Measurements from ENCODE around the gene OPN4. TPM values are rescaled to one million over a fixed set of nuclear protein-coding genes. Genes with fewer than 3 reads are reported as not detected.

Gene OPN4
- total RNA-seq, 1 donor from 2014 or later, result not detected

GRCh38 chr10:86682675-86683074 lies 28.3 kb downstream of the OPN4 start:
- Mint-ChIP-seq H3K27ac (no peak overlapping the region), H3K4me1 (ENCODE audit: low read depth) (no peaks in the 10 kb centered on the region), H3K36me3 (ENCODE audit: insufficient read depth) (no peaks in the 10 kb centered on the region), H3K27me3 (peaks cover 13% of the 10 kb centered on the region), H3K4me3 (ENCODE audit: low read depth) (no peak overlapping the region), H3K9me3 (ENCODE audit: low read depth) (no peaks in the 10 kb centered on the region)
- no peak for DNase-seq (ENCODE audit: low spot score, unreplicated experiment)
- TF ChIP-seq CTCF (IDR thresholded peaks at IDR 0.05; ENCODE audit: unreplicated experiment), result no peak

GRCh38 chr10:86684331-86685097 lies 30.2 kb downstream of the OPN4 start:
- no peak for DNase-seq (ENCODE audit: low spot score, unreplicated experiment)
- H3K9me3 Mint-ChIP-seq (ENCODE audit: low read depth), result no peaks in the 10 kb centered on the region
- no peak overlapping the region for H3K27ac Mint-ChIP-seq
- peaks cover 4% of the 10 kb centered on the region for H3K4me1 Mint-ChIP-seq (ENCODE audit: low read depth)
- peaks cover 17% of the 10 kb centered on the region for H3K27me3 Mint-ChIP-seq
- no peaks in the 10 kb centered on the region for H3K36me3 Mint-ChIP-seq (ENCODE audit: insufficient read depth)
- peak; percentile 55 for TF ChIP-seq CTCF (IDR thresholded peaks at IDR 0.05; ENCODE audit: unreplicated experiment)
- no peak overlapping the region for H3K4me3 Mint-ChIP-seq (ENCODE audit: low read depth)

GRCh38 chr10:86685416-86685815 lies 31.1 kb downstream of the OPN4 start:
- no peak overlapping the region for H3K27ac Mint-ChIP-seq
- H3K4me3 Mint-ChIP-seq (ENCODE audit: low read depth), result no peak overlapping the region
- no peaks in the 10 kb centered on the region for H3K36me3 Mint-ChIP-seq (ENCODE audit: insufficient read depth)
- no peaks in the 10 kb centered on the region for H3K9me3 Mint-ChIP-seq (ENCODE audit: low read depth)
- DNase-seq (ENCODE audit: low spot score, unreplicated experiment), result no peak
- peaks cover 4% of the 10 kb centered on the region for H3K4me1 Mint-ChIP-seq (ENCODE audit: low read depth)
- peaks cover 17% of the 10 kb centered on the region for H3K27me3 Mint-ChIP-seq
- no peak for TF ChIP-seq CTCF (IDR thresholded peaks at IDR 0.05; ENCODE audit: unreplicated experiment)

GRCh38 chr10:86685893-86686632 lies 31.7 kb downstream of the OPN4 start:
- no peak for DNase-seq (ENCODE audit: low spot score, unreplicated experiment)
- peaks cover 17% of the 10 kb centered on the region for H3K27me3 Mint-ChIP-seq
- H3K4me1 Mint-ChIP-seq (ENCODE audit: low read depth), result peaks cover 4% of the 10 kb centered on the region
- no peak overlapping the region for H3K27ac Mint-ChIP-seq
- no peak for TF ChIP-seq CTCF (IDR thresholded peaks at IDR 0.05; ENCODE audit: unreplicated experiment)
- H3K36me3 Mint-ChIP-seq (ENCODE audit: insufficient read depth), result no peaks in the 10 kb centered on the region
- H3K9me3 Mint-ChIP-seq (ENCODE audit: low read depth), result no peaks in the 10 kb centered on the region
- H3K4me3 Mint-ChIP-seq (ENCODE audit: low read depth), result no peak overlapping the region

- peaks cover 4% of the 10 kb centered on the region for H3K4me1 Mint-ChIP-seq (ENCODE audit: low read depth)
- H3K4me3 Mint-ChIP-seq (ENCODE audit: low read depth), result no peak overlapping the region
- H3K27ac Mint-ChIP-seq, result no peak overlapping the region
- H3K9me3 Mint-ChIP-seq (ENCODE audit: low read depth), result no peaks in the 10 kb centered on the region
- peaks cover 21% of the 10 kb centered on the region for H3K27me3 Mint-ChIP-seq
- H3K36me3 Mint-ChIP-seq (ENCODE audit: insufficient read depth), result no peaks in the 10 kb centered on the region
- TF ChIP-seq CTCF (IDR thresholded peaks at IDR 0.05; ENCODE audit: unreplicated experiment), result no peak
- no peak for DNase-seq (ENCODE audit: low spot score, unreplicated experiment)
Measured at GRCh38 chr10:86686972-86687371, 32.6 kb downstream of the OPN4 start.
